ENCODE measurements around the gene HK3. TPM values are rescaled to one million over a fixed set of nuclear protein-coding genes. Genes with fewer than 3 reads are reported as not detected.

HK3 gene
- total and polyA plus RNA-seq, 2 of the 8 experiments (the other 6 are each of a cell fraction or from before 2014, with no cell fraction given): not detected

GRCh38 chr5:176901260-176902101 is 2.3 kb upstream of the HK3 start (continued):
- TF ChIP-seq ATF3 (IDR thresholded peaks at IDR 0.05; ENCODE audit: insufficient read depth, low read depth, low read length) (no peak), CTBP2 (IDR thresholded peaks at IDR 0.05; ENCODE audit: borderline replicate concordance, insufficient read depth, insufficient read length, low read length) (no peak), E2F6 (IDR thresholded peaks at IDR 0.05) (no peak), POLR2A (IDR thresholded peaks at IDR 0.05; ENCODE audit: control extremely low read depth in 1 of 2, low read depth in 2 of 2, low read length in 2 of 2) (no peak)

All from H1 (cell line).